Stimulated activated CD8-positive, alpha-beta memory T cell treated with anti-CD3 and anti-CD28 coated beads, Interleukin-15, amount 100 ng/mL, for 48 hours (primary cell): Measurements from ENCODE around the gene CAMK1D.
"Not testable (repeated sequence)": the region's sequence is repeated elsewhere in the genome, so short reads cannot be mapped to it uniquely, and the experiment has no call there.

ENCODE experiments used
- DNase-seq, 2 donors: peaks; one replicate each; pipeline ENCODE4 v3.0.0-alpha.2; 2020; ENCODE audit warnings: low read depth in 2 of 2

The CAMK1D gene

GRCh38 chr10:12492016-12492415, 142.7 kb downstream of the CAMK1D start:
- no peak for DNase-seq

DNA sequence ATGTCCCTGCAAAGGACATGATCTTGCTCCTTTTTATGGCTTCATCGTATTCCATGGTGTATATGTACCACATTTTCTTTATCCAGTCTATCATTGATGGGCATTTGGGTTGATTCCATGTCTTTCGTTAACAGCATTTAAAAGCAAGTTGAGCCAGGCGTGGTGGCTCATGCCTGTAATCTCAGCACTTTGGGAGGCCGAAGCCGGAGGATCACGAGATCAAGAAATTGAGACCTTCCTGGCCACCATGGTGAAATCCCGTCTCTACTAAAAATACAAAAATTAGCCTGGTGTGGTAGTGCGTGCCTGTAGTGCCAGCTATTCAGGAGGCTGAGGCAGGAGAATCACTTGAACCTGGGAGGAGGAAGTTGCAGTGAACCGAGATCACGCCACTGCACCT, 147.7 kb downstream of the CAMK1D start:
- DNase-seq, result not testable (repeated sequence)

GRCh38 chr10:12499076-12499986, 150.0 kb downstream of the CAMK1D start:
- DNase-seq, result no peak

GRCh38 chr10:12500381-12501303, 151.3 kb downstream of the CAMK1D start:
- DNase-seq, result no peak

GRCh38 chr10:12501324-12501723, 152.0 kb downstream of the CAMK1D start:
- no peak for DNase-seq

- DNase-seq, result no peak
Measured at GRCh38 chr10:12501841-12502525, 152.6 kb downstream of the CAMK1D start.

GRCh38 chr10:12502526-12503274, 153.4 kb downstream of the CAMK1D start:
- no peak for DNase-seq

DNA sequence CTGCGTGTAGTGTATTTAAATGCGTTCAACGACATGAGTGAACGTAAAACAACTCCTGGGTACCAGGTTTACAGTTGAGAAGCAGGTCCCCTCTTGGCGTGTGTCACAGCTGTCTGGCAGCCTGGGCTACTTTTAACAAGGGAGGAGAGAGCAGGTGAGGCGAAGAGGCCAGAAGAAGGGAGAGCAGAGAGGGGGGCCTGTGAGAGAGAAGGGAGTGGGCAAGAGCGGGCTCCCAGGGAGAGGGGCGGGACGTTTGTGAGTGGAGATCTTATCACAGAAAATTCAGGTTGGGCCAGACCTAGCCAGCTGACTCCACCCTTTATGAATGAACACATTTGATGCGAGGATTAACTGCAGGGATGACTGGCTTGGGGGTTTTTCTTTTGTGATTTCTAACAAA, 154.0 kb downstream of the CAMK1D start:
- DNase-seq, result no peak

- no peak for DNase-seq
Measured at GRCh38 chr10:12504176-12504575, 154.8 kb downstream of the CAMK1D start.

- no peak for DNase-seq
Measured at GRCh38 chr10:12504628-12505027, 155.3 kb downstream of the CAMK1D start.

DNA sequence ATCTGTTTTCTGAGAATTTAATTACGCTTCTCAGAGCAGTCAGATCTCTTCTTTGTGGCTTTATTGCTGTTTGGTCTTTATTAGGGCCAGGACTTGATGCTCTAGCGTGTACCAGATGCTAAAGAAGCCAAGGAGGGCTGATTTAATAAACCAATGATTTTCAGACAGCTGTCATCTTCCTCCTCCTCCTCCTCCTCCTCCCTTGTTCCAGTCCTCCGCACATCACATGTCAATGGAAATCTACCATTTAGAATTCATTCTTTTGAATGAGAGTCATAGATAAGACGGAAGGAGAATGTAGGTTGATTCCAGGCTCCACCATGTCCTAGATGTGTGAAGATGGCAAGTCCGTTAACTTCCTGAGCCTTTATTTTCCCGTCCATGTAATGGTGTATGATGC, 156.3 kb downstream of the CAMK1D start:
- DNase-seq, result no peak

DNA sequence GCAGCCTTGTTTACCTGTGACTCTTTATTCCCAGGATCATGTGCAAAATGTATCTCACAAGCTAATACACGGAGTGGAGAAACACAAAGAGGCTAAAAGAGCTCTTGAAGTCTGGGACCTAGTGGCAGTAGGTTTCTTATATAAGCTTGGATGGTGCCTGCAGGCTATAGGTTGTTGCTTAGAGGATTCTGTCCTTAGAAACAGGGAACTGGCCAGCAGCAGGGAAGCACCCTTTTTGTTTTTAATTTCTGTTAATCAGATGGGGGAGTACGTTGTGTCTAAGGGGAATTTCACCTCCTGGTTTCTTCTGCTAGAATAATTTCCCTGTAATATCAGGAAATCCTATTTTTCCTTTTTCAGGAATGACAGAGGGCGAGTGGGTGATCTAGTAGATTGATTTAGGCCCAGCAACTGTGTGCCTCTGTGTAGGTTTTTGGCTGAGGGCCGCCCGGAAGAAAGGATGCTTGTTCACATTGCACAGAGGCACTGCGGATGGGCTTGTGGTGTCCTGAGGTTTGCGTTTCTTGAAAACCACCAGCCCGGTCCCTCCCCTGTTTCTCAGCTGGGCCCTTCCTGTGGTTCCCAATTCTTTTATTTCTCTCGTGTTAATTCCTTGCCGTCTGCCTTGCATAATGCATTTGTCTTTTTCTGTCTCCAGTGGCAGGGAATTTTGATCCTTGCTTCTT, 158.0 kb downstream of the CAMK1D start:
- no peak for DNase-seq

DNA sequence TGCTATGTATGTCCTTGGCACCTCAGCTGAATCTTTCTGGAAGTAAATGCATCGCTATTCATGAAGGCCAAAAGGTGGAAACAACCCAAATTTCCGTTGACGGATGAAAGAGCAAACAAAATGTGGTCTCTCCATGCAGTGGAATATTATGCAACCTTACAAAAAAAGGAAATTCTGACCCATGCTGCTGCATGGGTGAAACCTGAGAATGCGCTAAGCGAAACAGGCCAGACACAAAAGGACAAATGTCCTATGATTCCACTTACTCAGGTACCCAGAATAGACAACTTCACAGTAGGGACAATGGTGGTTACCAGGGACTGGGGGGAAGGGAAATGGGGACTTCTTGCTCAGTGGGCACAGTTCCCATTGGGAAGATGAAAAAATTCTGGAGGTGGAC, 158.8 kb downstream of the CAMK1D start:
- no peak for DNase-seq

DNA sequence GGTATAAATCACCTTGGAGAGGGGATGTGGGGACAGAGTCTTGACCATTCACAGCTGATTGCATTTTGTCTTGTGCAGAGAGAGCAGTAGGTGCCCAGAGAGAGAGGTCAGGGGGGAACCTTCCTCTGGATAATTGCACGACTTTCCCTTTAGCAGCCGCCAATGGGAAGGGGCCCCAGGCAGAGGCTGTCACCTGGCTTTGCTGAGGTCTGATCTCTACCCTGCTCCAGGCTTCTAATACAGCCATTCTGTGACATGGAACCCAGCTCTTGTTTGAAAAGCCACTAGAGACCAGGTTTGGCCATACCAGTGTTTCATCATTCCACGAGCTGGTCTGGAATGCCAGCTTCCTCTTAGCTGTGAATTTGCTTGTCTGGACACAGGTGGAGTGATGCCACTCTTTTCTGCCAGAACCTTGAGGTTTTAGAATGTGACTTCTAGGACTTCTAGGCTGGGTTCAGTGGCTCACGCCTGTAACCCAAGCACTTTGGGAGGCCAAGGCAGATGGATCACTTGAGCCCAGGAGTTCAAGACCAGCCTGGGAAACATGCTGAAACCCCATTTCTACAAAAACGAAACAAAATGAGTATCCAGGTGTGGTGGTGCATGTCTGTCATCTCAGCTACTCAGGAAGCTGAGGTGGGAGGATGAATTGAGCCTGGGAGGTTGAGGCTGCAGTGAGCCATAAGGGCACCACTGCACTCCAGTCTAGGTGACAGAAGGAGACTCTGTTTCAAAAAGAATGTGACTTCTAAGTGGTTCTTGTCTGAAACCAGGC, 159.9 kb downstream of the CAMK1D start:
- DNase-seq, result no peak

DNA sequence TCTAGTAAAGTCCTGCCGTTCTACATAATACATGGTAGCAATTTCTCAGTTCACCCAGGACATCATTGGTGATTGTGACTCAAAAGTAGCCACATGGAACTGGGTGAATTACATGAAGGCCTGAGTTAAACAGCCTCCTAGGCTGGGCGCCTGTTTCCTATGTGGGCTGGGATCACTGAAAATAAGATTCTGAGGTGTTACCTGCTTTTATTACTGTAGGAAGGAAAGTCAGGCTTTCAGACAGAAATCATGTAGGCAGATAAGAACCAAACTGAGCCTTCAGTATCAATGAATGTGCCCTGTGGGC, 160.4 kb downstream of the CAMK1D start:
- no peak for DNase-seq

DNA sequence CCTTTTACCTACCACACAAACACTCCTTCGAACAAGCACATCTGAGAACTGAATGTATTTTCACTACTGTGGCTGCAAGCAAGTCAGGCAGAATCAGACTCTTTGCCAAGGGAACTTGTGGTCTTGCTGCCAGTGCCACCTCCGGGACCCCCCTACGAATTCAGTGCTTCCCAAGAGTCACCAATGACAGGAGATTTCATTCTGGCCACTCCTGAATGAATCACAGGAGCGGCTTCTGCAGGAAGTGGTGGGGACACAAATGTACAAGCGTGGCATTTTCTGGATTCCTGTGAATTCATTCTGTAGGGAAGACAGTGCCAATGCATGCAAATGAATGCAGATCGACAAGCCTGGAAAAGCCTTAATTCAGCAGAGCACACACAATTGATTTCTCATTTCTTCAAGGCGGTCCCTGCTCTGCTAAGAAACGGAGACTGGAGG, 161.2 kb downstream of the CAMK1D start:
- no peak for DNase-seq

- no peak for DNase-seq
Measured at GRCh38 chr10:12510984-12511383, 161.6 kb downstream of the CAMK1D start.

DNA sequence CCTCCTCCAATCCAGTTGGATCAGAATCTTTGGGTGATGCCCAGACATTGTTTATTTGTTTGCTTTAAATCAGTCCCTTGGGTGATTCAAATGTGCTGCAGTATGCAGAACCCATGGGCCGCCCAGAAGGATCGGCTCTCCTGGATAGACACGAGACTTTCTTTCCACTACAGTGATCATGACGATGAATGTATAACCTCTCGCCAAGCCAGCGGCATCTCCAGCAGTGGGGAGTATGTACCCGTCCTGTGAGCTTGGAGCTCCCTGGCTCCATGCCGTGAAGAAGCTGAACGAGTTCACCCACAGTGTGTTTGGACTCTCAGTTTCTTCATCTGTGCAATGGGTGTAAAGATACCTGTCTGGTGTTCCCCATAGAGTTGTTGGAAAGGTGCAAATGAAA, 162.3 kb downstream of the CAMK1D start:
- no peak for DNase-seq

GRCh38 chr10:12512332-12513002, 163.1 kb downstream of the CAMK1D start:
- DNase-seq, result no peak

DNA sequence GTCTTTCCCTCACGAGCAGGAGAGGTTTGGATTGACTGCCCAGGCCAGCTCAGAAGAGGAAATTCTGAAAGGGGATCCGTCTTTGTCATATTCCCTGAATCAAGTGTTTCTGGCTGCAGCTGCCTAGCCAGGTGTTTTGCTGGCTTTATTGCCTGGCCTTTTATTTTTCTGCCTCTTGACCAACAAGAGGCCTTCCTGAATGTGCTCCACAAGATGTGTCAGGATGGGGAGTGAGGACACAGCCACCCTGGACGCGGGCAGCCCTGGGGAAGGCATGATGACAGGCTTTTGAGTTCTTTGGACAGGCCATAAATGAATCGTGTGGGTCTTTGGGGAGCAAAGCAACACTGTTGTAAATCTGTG, 163.6 kb downstream of the CAMK1D start:
- DNase-seq, result no peak
